HEK293T (cell line): ENCODE data around the gene HTR3D.
"Not testable (repeated sequence)": the region's sequence is repeated elsewhere in the genome, so short reads cannot be mapped to it uniquely, and the experiment has no call there.

Experiments used
- CTCF ChIA-PET: fragments of 350-600 bp; formaldehyde crosslinking; extraction: SDS; loops from one replicate; lab custom pipeline; 2021; ENCODE audit warnings: antibody characterized with exemption, inconsistent platforms; lab: Yijun Ruan, JAX
- POLR2A ChIA-PET: fragments of 350-600 bp; formaldehyde crosslinking; extraction: SDS; loops from one replicate; lab custom pipeline; 2020; ENCODE audit warnings: antibody characterized with exemption, inconsistent platforms; lab: Yijun Ruan, JAX
- DNase-seq: peaks from one replicate; pipeline ENCODE4 v3.0.0; 2012; ENCODE audit warnings: mixed read lengths; ENCODE audit errors: extremely low spot score
- ARNT ChIP-seq: fragments of 450-650 bp; IDR thresholded peaks from 2 replicates; pipeline ENCODE4 v1.6.1; 2017; ENCODE audit warnings: mild to moderate bottlenecking
- BHLHE40 ChIP-seq: fragments of 450-650 bp; IDR thresholded peaks from 2 replicates; pipeline ENCODE4 v1.6.1; 2016; ENCODE audit warnings: mild to moderate bottlenecking, moderate library complexity, borderline replicate concordance
- CTBP1 ChIP-seq: fragments of 450-650 bp; IDR thresholded peaks from 2 replicates; pipeline ENCODE4 v1.6.1; 2016; ENCODE audit warnings: borderline replicate concordance
- ELF4 ChIP-seq: fragments of 450-650 bp; IDR thresholded peaks from 2 replicates; pipeline ENCODE4 v1.6.1; 2017; ENCODE audit warnings: antibody characterized with exemption
- FOXA1 ChIP-seq: fragments of 450-650 bp; IDR thresholded peaks from 2 replicates; pipeline ENCODE4 v1.6.1; 2016; ENCODE audit warnings: mild to moderate bottlenecking
- FOXK2 ChIP-seq: fragments of 450-650 bp; IDR thresholded peaks from 2 replicates; pipeline ENCODE4 v1.6.1; 2016; ENCODE audit warnings: mild to moderate bottlenecking
- FOXM1 ChIP-seq: fragments of 450-650 bp; IDR thresholded peaks from 2 replicates; pipeline ENCODE4 v1.6.1; 2017; ENCODE audit warnings: mild to moderate bottlenecking, borderline replicate concordance
- HDGF ChIP-seq: fragments of 450-650 bp; IDR thresholded peaks from 2 replicates; pipeline ENCODE4 v1.6.1; 2017; ENCODE audit warnings: antibody characterized with exemption, borderline replicate concordance
- L3MBTL2 ChIP-seq: fragments of 450-650 bp; conservative IDR thresholded peaks from 2 replicates; pipeline ENCODE4 v1.6.1; 2016; ENCODE audit warnings: mild to moderate bottlenecking
- LEF1 ChIP-seq: fragments of 450-650 bp; IDR thresholded peaks from 2 replicates; pipeline ENCODE4 v1.6.1; 2017; ENCODE audit warnings: mild to moderate bottlenecking, borderline replicate concordance
- NFRKB ChIP-seq: fragments of 450-650 bp; IDR thresholded peaks from 2 replicates; pipeline ENCODE4 v1.6.1; 2016; ENCODE audit warnings: mild to moderate bottlenecking, moderate library complexity
- SP1 ChIP-seq: fragments of 450-650 bp; IDR thresholded peaks from 2 replicates; pipeline ENCODE4 v1.6.1; 2017
- SUZ12 ChIP-seq: fragments of 450-650 bp; IDR thresholded peaks from 2 replicates; pipeline ENCODE4 v1.6.1; 2016; ENCODE audit warnings: mild to moderate bottlenecking
- TARDBP ChIP-seq: fragments of 450-650 bp; IDR thresholded peaks from 2 replicates; pipeline ENCODE4 v1.6.1; 2016
- ZNF384 ChIP-seq: fragments of 450-650 bp; IDR thresholded peaks from 2 replicates; pipeline ENCODE4 v1.6.1; 2016
- TF ChIP-seq, protein P1 (sequence below): fragments of 450-650 bp; IDR thresholded peaks from 2 replicates; pipeline ENCODE4 v1.6.1; 2016

Gene HTR3D

GRCh38 chr3:184015381-184016019 lies 16.0 kb upstream of the HTR3D start:
- DNase-seq: peak; percentile 19
- CTCF ChIA-PET: interaction anchor here (0.6 kb wide), 2 partner anchors 120 to 183 kb away, joined by 3 to 5 read pairs; no protein-coding TSS in a partner anchor
- TF ChIP-seq ZNF384 (peak; percentile 86), CTBP1 (no peak), L3MBTL2 (no peak), LEF1 (no peak), ELF4 (no peak), SP1 (no peak), SUZ12 (no peak)
- POLR2A ChIA-PET: interaction anchor here (0.9 to 1.2 kb wide), 2 partner anchors 9 to 131 kb away, joined by 3 to 4 read pairs; partner anchors contain the start of gene PARL

GRCh38 chr3:184016169-184016570 lies 15.4 kb upstream of the HTR3D start:
- ChIA-PET POLR2A (interaction anchor here (0.9 to 1.2 kb wide), 2 partner anchors 10 to 131 kb away, joined by 3 to 4 read pairs; partner anchors contain the start of gene PARL), CTCF (interaction anchor here (0.6 to 1.1 kb wide), 2 partner anchors 120 to 182 kb away, joined by 5 to 6 read pairs; no protein-coding TSS in a partner anchor)
- DNase-seq: no peak
- TF ChIP-seq ELF4 (no peak), HDGF (no peak), SP1 (no peak), CTBP1 (no peak), SUZ12 (no peak), FOXM1 (no peak), TARDBP (no peak), ZNF384 (no peak), L3MBTL2 (no peak), FOXK2 (no peak), FOXA1 (no peak), LEF1 (no peak), BHLHE40 (no peak), ARNT (no peak)

- ChIA-PET CTCF (interaction anchor here (1.1 kb wide), 1 partner anchor 121 kb away, joined by 6 read pairs; no protein-coding TSS in a partner anchor), POLR2A (interaction anchor here (0.6 to 1.0 kb wide), 5 partner anchors 20 to 236 kb away, joined by 3 to 4 read pairs (median 3); no protein-coding TSS in a partner anchor)
- peak; percentile 75 for DNase-seq
- TF ChIP-seq LEF1 (no peak), ELF4 (no peak), ARNT (no peak), ZNF384 (no peak), CTBP1 (no peak), L3MBTL2 (no peak), SP1 (no peak), FOXK2 (no peak), TARDBP (no peak), NFRKB (no peak)
Observed at GRCh38 chr3:184016811-184017671, 14.5 kb upstream of the HTR3D start.

DNA sequence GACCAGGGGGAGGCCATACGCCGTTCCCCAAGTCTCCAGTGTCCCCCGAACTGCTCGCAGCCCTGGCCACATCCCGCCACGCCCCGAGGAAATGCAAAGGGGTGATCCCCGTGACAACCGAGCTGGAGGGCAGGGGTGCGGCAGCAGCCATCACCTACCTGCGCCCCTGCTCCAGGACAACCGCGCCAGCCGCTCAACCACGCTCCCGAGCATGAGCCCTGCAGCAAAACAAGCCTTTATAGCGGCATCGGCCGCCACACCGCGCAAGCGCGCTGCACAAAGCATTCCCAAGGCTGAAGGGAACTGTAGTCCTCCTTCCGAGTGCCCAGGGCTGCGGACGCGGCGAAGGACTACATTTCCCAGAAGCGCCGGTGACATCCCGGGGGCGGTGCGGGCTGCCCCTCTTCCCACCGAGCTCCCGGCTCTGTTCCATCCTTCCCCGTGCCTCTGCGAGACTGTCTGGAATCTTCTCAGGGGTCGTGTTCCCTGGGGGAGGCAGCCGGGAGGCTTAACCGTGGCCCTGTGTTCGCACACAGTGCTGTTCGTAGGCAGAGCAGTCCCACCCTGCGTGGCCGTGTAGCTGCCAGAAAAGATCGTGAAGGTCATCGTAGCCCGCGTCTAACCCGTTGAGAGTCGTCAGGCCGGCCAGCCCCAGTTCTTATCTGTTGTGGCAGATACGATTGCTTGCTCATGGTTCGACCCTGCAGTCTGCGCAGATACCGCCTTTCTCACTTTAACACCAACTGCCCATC lies 13.7 kb upstream of the HTR3D start, which contains the start of gene ABCC5:
Gene ABCC5, minus strand, starts transcription at position 213 of the 752 bp plus-strand sequence. CDS start 3,492 bp downstream, outside the sequence.
- ChIA-PET POLR2A (interaction anchor here (0.6 to 1.0 kb wide), 5 partner anchors 19 to 235 kb away, joined by 3 to 4 read pairs (median 3); no protein-coding TSS in a partner anchor), CTCF (no interaction called here)
- peak; percentile 86 for DNase-seq
- TF ChIP-seq L3MBTL2 (0 out of 2 replicates have a peak, but pooled peaks have one; percentile 16), FOXK2 (no peak), ELF4 (0 out of 2 replicates have a peak, but pooled peaks have one; percentile 15), BHLHE40 (no peak), FOXM1 (no peak)

- DNase-seq: no peak
- POLR2A ChIA-PET: interaction anchor here (1.0 kb wide), 2 partner anchors 18 to 114 kb away, joined by 3 to 4 read pairs; no protein-coding TSS in a partner anchor
- CTCF ChIA-PET: no interaction called here
- TF ChIP-seq BHLHE40 (no peak), L3MBTL2 (no peak), TARDBP (no peak), ARNT (no peak), FOXM1 (no peak)
- TF ChIP-seq, protein P1, sequence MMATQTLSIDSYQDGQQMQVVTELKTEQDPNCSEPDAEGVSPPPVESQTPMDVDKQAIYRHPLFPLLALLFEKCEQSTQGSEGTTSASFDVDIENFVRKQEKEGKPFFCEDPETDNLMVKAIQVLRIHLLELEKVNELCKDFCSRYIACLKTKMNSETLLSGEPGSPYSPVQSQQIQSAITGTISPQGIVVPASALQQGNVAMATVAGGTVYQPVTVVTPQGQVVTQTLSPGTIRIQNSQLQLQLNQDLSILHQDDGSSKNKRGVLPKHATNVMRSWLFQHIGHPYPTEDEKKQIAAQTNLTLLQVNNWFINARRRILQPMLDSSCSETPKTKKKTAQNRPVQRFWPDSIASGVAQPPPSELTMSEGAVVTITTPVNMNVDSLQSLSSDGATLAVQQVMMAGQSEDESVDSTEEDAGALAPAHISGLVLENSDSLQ: no peak
Observed at GRCh38 chr3:184018424-184018973, 13.0 kb upstream of the HTR3D start.

DNA sequence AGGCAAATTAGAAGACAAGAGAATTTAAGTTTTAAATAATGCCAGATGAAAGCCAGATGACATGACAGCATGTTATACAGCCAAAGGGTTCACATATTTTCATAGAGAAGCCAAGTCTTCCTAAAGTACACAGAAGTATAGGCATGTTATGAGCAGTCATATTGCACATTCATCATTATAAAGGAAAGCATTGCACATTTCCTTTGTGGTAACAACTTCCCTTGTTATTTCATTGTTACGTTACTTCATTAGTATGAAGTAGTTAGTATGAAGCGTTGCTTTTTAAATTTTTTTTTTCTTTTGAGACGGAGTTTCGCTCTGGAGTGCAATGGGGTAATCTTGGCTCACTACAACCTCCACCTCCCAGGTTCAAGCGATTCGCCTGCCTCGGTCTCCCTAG lies 9.2 kb upstream of the HTR3D start:
- TF ChIP-seq TARDBP (no peak), ELF4 (no peak), ZNF384 (no peak), CTBP1 (no peak), FOXK2 (no peak), FOXA1 (no peak), LEF1 (no peak), L3MBTL2 (no peak), ARNT (no peak), FOXM1 (no peak), NFRKB (no peak), SP1 (no peak), HDGF (no peak), BHLHE40 (no peak), SUZ12 (no peak)
- TF ChIP-seq, protein P1: no peak
- CTCF ChIA-PET: no interaction called here
- no peak for DNase-seq
- POLR2A ChIA-PET: no interaction called here

GRCh38 chr3:184025256-184025655 lies 6.3 kb upstream of the HTR3D start:
- DNase-seq, POLR2A ChIA-PET, CTCF ChIA-PET: not testable (repeated sequence)

GRCh38 chr3:184028275-184028890 lies 3.2 kb upstream of the HTR3D start:
- DNase-seq, CTCF ChIA-PET, POLR2A ChIA-PET: not testable (repeated sequence)
